NT2/D1 (cell line): ENCODE results near the gene PGAM4.

Experiments used
- YY1 ChIP-seq: IDR thresholded peaks from 2 replicates; pipeline ENCODE4 v1.6.1; 2011; ENCODE audit not compliant: insufficient read length, insufficient read depth
- ZNF274 ChIP-seq: IDR thresholded peaks from 2 replicates; pipeline ENCODE4 v1.6.1; 2011; ENCODE audit warnings: mild to moderate bottlenecking, low read depth, low read length

GRCh38 chrX:77975755-77976154 lies 6.3 kb upstream of the PGAM4 start:
- TF ChIP-seq ZNF274 (no peak), YY1 (no peak)
